RWPE1 (cell line): ENCODE results near the gene SUPV3L1.

Experiments used
- CTCF ChIA-PET: fragments of 350-600 bp; sonication (Branson Sonifier 250); formaldehyde crosslinking; extraction: SDS; loops from one replicate; lab custom pipeline; 2021; lab: Yijun Ruan, JAX
- POLR2A ChIA-PET: fragments of 400-600 bp; formaldehyde crosslinking; extraction: SDS; loops from one replicate; lab custom pipeline; 2020; ENCODE audit warnings: antibody characterized with exemption; ENCODE audit not compliant: low non-redundant PET; lab: Yijun Ruan, JAX
- DNase-seq: peaks from one replicate; pipeline ENCODE4 v3.0.0; 2012; ENCODE audit warnings: low spot score
- H3K27ac ChIP-seq: fragments of 450-650 bp; 2 replicates; pipeline ENCODE4 v1.5.1; 2017
- TF ChIP-seq, protein P1 (sequence below): fragments of 450-650 bp; conservative IDR thresholded peaks from 2 replicates; pipeline ENCODE4 v1.5.1; 2017; ENCODE audit warnings: low read depth, mild to moderate bottlenecking

Gene SUPV3L1

DNA sequence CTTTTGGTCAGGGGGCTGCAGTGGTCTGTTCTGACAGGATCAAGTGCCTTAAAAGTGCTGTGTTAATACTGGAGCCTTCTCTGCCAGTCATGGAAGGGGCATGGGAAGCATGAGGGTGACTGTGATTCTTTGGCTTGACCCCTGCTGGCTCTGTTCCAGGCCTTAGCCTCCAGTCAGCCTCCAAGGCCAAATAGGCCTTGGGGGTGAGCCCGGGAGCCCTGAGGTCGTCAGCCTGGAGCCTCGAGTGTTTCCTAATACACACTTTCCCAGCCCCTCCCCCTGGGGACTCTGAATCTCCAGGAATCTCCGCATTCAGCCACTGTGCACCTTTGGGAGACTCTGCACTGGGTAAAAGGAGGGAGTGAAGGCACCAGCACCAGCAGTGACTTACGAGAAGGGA is 50.1 kb downstream of the SUPV3L1 start:
- no peak overlapping the region for H3K27ac ChIP-seq
- POLR2A ChIA-PET, result no interaction called here
- CTCF ChIA-PET, result no interaction called here
- DNase-seq, result no peak
- TF ChIP-seq, protein P1, sequence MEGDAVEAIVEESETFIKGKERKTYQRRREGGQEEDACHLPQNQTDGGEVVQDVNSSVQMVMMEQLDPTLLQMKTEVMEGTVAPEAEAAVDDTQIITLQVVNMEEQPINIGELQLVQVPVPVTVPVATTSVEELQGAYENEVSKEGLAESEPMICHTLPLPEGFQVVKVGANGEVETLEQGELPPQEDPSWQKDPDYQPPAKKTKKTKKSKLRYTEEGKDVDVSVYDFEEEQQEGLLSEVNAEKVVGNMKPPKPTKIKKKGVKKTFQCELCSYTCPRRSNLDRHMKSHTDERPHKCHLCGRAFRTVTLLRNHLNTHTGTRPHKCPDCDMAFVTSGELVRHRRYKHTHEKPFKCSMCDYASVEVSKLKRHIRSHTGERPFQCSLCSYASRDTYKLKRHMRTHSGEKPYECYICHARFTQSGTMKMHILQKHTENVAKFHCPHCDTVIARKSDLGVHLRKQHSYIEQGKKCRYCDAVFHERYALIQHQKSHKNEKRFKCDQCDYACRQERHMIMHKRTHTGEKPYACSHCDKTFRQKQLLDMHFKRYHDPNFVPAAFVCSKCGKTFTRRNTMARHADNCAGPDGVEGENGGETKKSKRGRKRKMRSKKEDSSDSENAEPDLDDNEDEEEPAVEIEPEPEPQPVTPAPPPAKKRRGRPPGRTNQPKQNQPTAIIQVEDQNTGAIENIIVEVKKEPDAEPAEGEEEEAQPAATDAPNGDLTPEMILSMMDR, result no peak

DNA sequence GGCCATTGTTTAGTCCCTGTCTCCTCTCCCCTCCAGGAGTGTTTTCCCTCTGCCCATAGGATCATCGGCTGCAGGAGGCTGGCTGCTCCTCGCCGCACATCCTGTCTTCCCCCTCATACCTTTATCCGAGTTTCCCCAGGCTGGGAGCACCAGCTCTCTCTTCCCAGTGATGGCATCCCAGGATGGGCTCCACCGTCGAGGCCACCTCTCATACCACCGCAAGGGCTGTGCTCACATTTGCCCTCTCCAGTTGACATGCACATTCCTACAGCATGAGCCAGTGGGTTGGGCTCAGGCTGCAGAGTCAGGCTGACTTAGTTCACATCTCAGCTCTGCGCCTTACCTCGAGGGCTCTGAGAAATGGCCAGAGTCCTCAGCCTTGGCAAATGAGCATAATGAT is 52.2 kb downstream of the SUPV3L1 start:
- ChIA-PET POLR2A (no interaction called here), CTCF (interaction anchor here (0.6 to 1.5 kb wide), 5 partner anchors 10 to 169 kb away, joined by 3 to 4 read pairs (median 4); no protein-coding TSS in a partner anchor)
- H3K27ac ChIP-seq, result peak overlapping the region; percentile 48; the same call in 1 of the 2 replicates
- peak; percentile 90 for DNase-seq
- TF ChIP-seq, protein P1, result no peak

DNA sequence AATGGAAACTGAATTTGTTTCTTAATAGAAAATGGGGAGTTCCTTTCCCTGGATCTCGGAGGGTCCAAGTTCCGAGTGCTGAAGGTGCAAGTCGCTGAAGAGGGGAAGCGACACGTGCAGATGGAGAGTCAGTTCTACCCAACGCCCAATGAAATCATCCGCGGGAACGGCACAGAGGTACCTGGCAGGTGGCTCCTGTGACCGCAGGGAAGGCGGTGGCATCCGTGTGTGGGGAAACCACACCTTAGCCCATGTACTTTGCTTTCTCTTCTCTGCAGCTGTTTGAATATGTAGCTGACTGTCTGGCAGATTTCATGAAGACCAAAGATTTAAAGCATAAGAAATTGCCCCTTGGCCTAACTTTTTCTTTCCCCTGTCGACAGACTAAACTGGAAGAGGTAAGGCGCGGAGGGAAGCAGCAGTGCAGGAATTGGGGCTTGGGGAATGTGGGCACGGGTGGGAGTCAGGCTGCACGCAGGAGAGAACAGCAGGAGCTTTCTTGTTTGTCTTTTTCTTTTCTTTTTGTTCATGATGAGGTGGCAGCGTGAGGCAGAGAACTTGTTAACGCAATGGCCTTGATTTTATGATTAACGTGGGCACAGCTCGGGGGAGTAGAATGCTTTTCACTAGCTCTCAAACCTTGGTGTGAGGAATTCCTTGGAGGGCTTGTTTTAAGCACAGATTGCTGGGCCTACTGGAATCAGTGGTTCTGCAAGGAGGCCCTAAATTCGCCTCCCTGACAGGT is 52.9 kb downstream of the SUPV3L1 start:
- no peak for DNase-seq
- CTCF ChIA-PET, result interaction anchor here (0.5 to 1.5 kb wide), 7 partner anchors 10 to 168 kb away, joined by 3 to 4 read pairs (median 3); no protein-coding TSS in a partner anchor
- POLR2A ChIA-PET, result no interaction called here
- H3K27ac ChIP-seq, result peak overlapping the region; percentile 48; the same call in 1 of the 2 replicates
- TF ChIP-seq, protein P1, result no peak

DNA sequence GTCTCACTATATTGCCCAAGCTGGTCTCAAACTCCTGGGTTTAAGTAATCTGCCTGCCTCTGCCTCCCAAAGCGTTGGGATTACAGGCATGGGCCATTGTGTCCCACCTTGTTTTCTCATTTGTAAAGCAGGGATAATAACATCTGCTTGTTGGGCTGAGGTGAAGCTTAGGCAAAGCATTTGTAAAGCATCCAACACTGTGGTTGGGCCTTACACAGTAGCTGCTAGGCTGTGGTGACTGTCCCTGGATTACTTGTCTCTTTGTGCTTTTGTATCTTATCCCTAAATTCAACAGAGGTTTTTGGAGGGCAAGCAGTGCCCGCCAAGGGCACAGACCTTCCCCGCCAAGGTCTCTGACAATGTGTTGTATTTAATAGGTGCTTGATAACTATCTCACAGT is 54.4 kb downstream of the SUPV3L1 start:
- no peak overlapping the region for H3K27ac ChIP-seq
- TF ChIP-seq, protein P1, result no peak
- ChIA-PET POLR2A (no interaction called here), CTCF (interaction anchor here (0.7 kb wide), 1 partner anchor 197 kb away, joined by 6 read pairs; no protein-coding TSS in a partner anchor)
- DNase-seq, result no peak

DNA sequence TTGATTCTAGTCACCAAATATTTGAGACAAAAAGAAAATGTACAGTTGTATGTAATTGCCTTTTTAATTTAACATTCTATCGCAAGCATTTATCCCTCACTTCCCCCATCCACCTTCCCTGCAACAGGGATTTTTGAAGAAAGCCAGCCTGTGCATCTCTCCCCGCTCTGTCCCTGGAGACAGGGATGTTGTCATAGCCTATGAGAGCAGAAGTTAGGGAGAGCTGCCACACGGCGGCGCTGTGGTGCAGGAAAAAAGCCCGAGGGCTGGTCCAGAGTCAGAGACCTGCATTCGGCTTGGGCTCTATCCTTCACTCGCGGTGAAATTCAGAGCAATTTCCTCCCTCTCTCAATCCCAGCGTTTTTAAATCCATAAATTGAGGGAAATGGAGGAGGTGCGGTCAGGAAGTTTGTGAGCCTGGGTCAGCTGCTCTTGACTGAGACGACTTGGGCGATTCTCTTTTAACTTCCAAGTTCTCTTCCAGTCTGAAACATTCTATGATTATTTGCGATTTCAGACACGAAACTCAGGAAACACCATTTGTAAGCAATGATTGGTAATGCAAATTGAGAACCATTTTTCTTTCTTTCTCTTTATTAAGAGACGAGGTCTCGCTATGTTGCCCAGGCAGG is 57.6 kb downstream of the SUPV3L1 start:
- TF ChIP-seq, protein P1, result peak; percentile 93
- DNase-seq, result peak; percentile 87
- no peak overlapping the region for H3K27ac ChIP-seq
- CTCF ChIA-PET, result interaction anchor here (0.6 to 1.6 kb wide), 5 partner anchors 82 to 175 kb away, joined by 3 to 5 read pairs (median 4); no protein-coding TSS in a partner anchor
- POLR2A ChIA-PET, result no interaction called here

DNA sequence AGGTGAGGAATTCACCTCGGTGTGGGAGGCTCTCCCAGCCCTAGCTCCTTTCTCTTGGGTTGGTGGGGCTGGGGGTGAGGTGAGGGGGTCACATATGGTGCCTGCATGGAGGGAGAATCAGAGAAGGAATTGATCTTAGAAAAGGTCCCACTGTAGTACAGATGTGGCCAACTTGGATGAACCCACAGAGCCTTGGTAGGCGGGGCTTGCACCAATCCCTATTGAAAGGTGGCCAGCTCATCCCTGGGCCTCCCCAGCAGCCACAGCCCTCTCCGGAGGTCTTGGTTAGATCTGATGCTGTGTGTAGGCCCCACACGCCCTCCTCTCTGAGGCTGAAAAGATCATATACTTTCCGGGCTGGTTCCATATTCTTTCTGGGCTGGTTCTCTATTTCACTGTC is 59.1 kb downstream of the SUPV3L1 start:
- POLR2A ChIA-PET, result no interaction called here
- CTCF ChIA-PET, result interaction anchor here (0.6 to 2.0 kb wide), 7 partner anchors 18 to 169 kb away, joined by 3 to 8 read pairs (median 4); no protein-coding TSS in a partner anchor
- DNase-seq, result no peak
- peak overlapping the region; percentile 84 for H3K27ac ChIP-seq
- TF ChIP-seq, protein P1, result no peak
